Parathyroid adenoma (tissue), 2 donors: Measurements from ENCODE around the gene TTC23.

Experiments
- H2AFZ ChIP-seq: fragments of 300-600 bp; sonication (generic); one replicate; pipeline ENCODE4 v1.7.0; 2017; ENCODE audit warnings: antibody characterized with exemption, mild to moderate bottlenecking
- H3K27ac ChIP-seq: fragments of 300-600 bp; sonication (generic); one replicate; pipeline ENCODE4 v1.7.0; 2017
- H3K27me3 ChIP-seq: fragments of 300-600 bp; sonication (generic); one replicate; pipeline ENCODE4 v1.7.0; 2017; ENCODE audit warnings: low read length; ENCODE audit not compliant: control insufficient read depth, insufficient read depth
- H3K36me3 ChIP-seq: fragments of 300-600 bp; sonication (generic); one replicate; pipeline ENCODE4 v1.7.0; 2017; ENCODE audit warnings: low read length; ENCODE audit not compliant: control insufficient read depth, insufficient read depth
- H3K4me1 ChIP-seq: fragments of 300-600 bp; sonication (generic); one replicate; pipeline ENCODE4 v1.7.0; 2017; ENCODE audit warnings: control low read depth
- H3K4me2 ChIP-seq: fragments of 300-600 bp; sonication (generic); one replicate; pipeline ENCODE4 v1.7.0; 2017; ENCODE audit warnings: low read length
- H3K4me3 ChIP-seq: fragments of 300-600 bp; sonication (generic); one replicate; pipeline ENCODE4 v1.7.0; 2017; ENCODE audit warnings: low read depth, low read length
- H3K79me2 ChIP-seq: fragments of 300-600 bp; sonication (generic); one replicate; pipeline ENCODE4 v1.7.0; 2017; ENCODE audit warnings: control low read depth
- H3K9ac ChIP-seq: fragments of 300-600 bp; sonication (generic); one replicate; pipeline ENCODE4 v1.7.0; 2017; ENCODE audit warnings: mild to moderate bottlenecking
- H3K9me3 ChIP-seq: fragments of 300-600 bp; sonication (generic); one replicate; pipeline ENCODE4 v1.7.0; 2017; ENCODE audit warnings: low read length; ENCODE audit not compliant: control insufficient read depth
- CTCF ChIP-seq: fragments of 300-600 bp; sonication (generic); IDR thresholded peaks from one replicate; pipeline ENCODE4 v1.7.0; 2017; ENCODE audit warnings: antibody characterized with exemption, mild to moderate bottlenecking
- donor health status: primary hyperparathyroidism.

Gene TTC23

DNA sequence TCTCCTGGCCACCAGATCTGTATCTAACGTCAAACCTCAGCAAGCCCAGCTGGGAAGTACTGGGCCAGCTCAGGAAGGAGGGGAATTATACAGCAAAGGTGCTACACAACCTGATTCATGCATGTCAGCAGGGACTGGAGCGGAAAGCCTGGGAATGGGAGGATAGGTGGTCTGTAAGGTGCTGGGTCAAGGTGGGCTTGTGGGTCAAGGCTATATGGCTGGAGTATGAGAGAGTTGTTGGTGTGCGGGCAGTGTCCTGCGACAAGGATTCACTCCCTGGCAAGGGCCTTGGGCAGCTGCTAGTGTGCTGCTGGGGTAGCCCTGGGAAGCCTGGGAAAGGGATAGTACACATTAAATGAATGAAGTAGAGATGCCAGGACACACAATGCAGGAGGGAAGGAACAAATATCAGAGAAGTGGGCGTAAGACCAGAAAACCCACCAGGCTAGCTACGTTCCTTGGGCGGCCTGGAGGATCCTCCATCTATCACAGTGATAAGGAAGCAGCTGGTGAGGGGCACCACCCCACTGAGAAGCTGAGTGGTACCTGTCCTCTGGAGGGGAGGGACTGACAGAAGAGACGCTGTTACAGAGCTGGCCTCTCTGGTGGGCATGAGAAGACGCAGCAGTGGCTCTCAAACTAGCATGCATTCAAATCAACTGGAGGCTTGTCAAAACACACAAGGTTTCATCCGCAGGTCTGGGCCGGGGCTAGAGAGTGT is 153.0 kb downstream of the TTC23 start:
- no peaks in the 10 kb centered on the region for H3K9me3 ChIP-seq
- H3K4me2 ChIP-seq: no peak overlapping the region
- no peaks in the 10 kb centered on the region for H3K27me3 ChIP-seq
- H3K9ac ChIP-seq: no peak overlapping the region
- no peak overlapping the region for H3K4me3 ChIP-seq
- no peaks in the 10 kb centered on the region for H3K36me3 ChIP-seq
- no peak overlapping the region for H2AFZ ChIP-seq
- H3K79me2 ChIP-seq: no peaks in the 10 kb centered on the region
- no peak for TF ChIP-seq CTCF
- no peaks in the 10 kb centered on the region for H3K4me1 ChIP-seq
- no peak overlapping the region for H3K27ac ChIP-seq

GRCh38 chr15:99095626-99096025 is 153.8 kb downstream of the TTC23 start:
- Histone ChIP-seq H3K4me3 (no peak overlapping the region), H3K9me3 (no peaks in the 10 kb centered on the region), H3K27ac (no peak overlapping the region), H3K4me2 (no peak overlapping the region), H2AFZ (no peak overlapping the region), H3K36me3 (no peaks in the 10 kb centered on the region), H3K9ac (no peak overlapping the region), H3K4me1 (no peaks in the 10 kb centered on the region), H3K27me3 (no peaks in the 10 kb centered on the region), H3K79me2 (no peaks in the 10 kb centered on the region)
- TF ChIP-seq CTCF: no peak

- Histone ChIP-seq H3K79me2 (no peaks in the 10 kb centered on the region), H3K4me2 (no peak overlapping the region), H3K27me3 (no peaks in the 10 kb centered on the region), H3K9me3 (no peaks in the 10 kb centered on the region), H3K27ac (no peak overlapping the region), H3K4me3 (no peak overlapping the region), H2AFZ (no peak overlapping the region), H3K4me1 (no peaks in the 10 kb centered on the region), H3K9ac (no peak overlapping the region), H3K36me3 (no peaks in the 10 kb centered on the region)
- TF ChIP-seq CTCF: no peak
These were observed 156.7 kb downstream of the TTC23 start for GRCh38 chr15:99092554-99093172.

DNA sequence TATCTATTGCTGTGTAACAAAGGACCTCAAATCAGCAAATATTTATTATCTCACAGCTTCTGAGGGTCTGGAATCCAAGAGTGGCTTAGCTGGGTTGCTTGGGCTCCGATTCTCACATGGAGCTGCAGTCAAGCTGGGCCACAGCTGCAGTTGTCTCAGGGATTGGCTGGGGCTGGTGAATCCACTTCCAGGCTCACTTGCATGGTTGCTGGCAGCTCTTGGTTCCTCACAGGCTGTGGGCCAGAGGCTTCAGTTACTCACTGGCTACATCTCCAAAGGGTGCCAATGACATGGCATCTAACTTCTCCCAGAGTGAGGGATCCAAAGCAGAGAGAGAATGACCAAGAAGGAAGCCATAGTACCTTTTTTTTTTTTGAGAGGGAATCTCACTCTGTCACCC is 158.4 kb downstream of the TTC23 start:
- Histone ChIP-seq H3K4me1 (no peaks in the 10 kb centered on the region), H3K27ac (no peak overlapping the region), H3K9ac (no peak overlapping the region), H3K27me3 (no peaks in the 10 kb centered on the region), H3K9me3 (no peaks in the 10 kb centered on the region), H3K79me2 (no peaks in the 10 kb centered on the region), H3K36me3 (no peaks in the 10 kb centered on the region), H3K4me2 (no peak overlapping the region), H3K4me3 (no peak overlapping the region), H2AFZ (no peak overlapping the region)
- no peak for TF ChIP-seq CTCF
